Measurements from ENCODE around the gene EN2.

GRCh38 chr7:155489862-155490696 lies 32.1 kb downstream of the EN2 start:
- no peak for TF ChIP-seq POLR2A (IDR thresholded peaks at IDR 0.05)
- TF ChIP-seq, protein P1, sequence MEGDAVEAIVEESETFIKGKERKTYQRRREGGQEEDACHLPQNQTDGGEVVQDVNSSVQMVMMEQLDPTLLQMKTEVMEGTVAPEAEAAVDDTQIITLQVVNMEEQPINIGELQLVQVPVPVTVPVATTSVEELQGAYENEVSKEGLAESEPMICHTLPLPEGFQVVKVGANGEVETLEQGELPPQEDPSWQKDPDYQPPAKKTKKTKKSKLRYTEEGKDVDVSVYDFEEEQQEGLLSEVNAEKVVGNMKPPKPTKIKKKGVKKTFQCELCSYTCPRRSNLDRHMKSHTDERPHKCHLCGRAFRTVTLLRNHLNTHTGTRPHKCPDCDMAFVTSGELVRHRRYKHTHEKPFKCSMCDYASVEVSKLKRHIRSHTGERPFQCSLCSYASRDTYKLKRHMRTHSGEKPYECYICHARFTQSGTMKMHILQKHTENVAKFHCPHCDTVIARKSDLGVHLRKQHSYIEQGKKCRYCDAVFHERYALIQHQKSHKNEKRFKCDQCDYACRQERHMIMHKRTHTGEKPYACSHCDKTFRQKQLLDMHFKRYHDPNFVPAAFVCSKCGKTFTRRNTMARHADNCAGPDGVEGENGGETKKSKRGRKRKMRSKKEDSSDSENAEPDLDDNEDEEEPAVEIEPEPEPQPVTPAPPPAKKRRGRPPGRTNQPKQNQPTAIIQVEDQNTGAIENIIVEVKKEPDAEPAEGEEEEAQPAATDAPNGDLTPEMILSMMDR (IDR thresholded peaks at IDR 0.05), result no peak
- TF ChIP-seq POLR2AphosphoS5 (IDR thresholded peaks at IDR 0.05), result no peak

All from gastroesophageal sphincter (tissue), 3 donors.